Stimulated activated CD8-positive, alpha-beta memory T cell treated with anti-CD3 and anti-CD28 coated beads, Interleukin-7, amount 100 ng/mL, for 1 hour (primary cell): ENCODE data around the gene PRKCA.

Source experiments
- DNase-seq, 2 donors: peaks; one replicate each; pipeline ENCODE4 v3.0.0-alpha.2; 2020; ENCODE audit warnings: low read depth in 2 of 2

The PRKCA gene

GRCh38 chr17:66836063-66837005 lies 533.9 kb downstream of the PRKCA start:
- no peak for DNase-seq

- no peak for DNase-seq
Observed at GRCh38 chr17:66837226-66837625, 534.8 kb downstream of the PRKCA start.

- DNase-seq: no peak
Observed at GRCh38 chr17:66837885-66838665, 535.7 kb downstream of the PRKCA start.

GRCh38 chr17:66839616-66840015 lies 537.2 kb downstream of the PRKCA start:
- DNase-seq: no peak

GRCh38 chr17:66840061-66840460 lies 537.6 kb downstream of the PRKCA start:
- no peak for DNase-seq

- no peak for DNase-seq
Observed at GRCh38 chr17:66841328-66841727, 538.9 kb downstream of the PRKCA start.

- no peak for DNase-seq
Observed at GRCh38 chr17:66841744-66842143, 539.3 kb downstream of the PRKCA start.

- DNase-seq: no peak
Observed at GRCh38 chr17:66842505-66842904, 540.1 kb downstream of the PRKCA start.

- no peak for DNase-seq
Observed at GRCh38 chr17:66842959-66843358, 540.5 kb downstream of the PRKCA start.

- DNase-seq: no peak
Observed at GRCh38 chr17:66843627-66844026, 541.2 kb downstream of the PRKCA start.

- no peak for DNase-seq
Observed at GRCh38 chr17:66847704-66848103, 545.3 kb downstream of the PRKCA start.

GRCh38 chr17:66848496-66848895 lies 546.1 kb downstream of the PRKCA start:
- DNase-seq: no peak

GRCh38 chr17:66849032-66849655 lies 546.7 kb downstream of the PRKCA start:
- DNase-seq: no peak

- no peak for DNase-seq
Observed at GRCh38 chr17:66849851-66850580, 547.6 kb downstream of the PRKCA start.

- DNase-seq: no peak
Observed at GRCh38 chr17:66850692-66851091, 548.3 kb downstream of the PRKCA start.

- DNase-seq: no peak
Observed at GRCh38 chr17:66855204-66855603, 552.8 kb downstream of the PRKCA start.

GRCh38 chr17:66858226-66859083 lies 556.0 kb downstream of the PRKCA start:
- DNase-seq: no peak

- no peak for DNase-seq
Observed at GRCh38 chr17:66859353-66859752, 556.9 kb downstream of the PRKCA start.

GRCh38 chr17:66860204-66860603 lies 557.8 kb downstream of the PRKCA start:
- no peak for DNase-seq
